HepG2 (cell line): ENCODE measurements around the gene BAZ1A. TPM values are rescaled to one million over a fixed set of nuclear protein-coding genes. Genes with fewer than 3 reads are reported as not detected.
"Not testable (repeated sequence)": the region's sequence is repeated elsewhere in the genome, so short reads cannot be mapped to it uniquely, and the experiment has no call there.

ENCODE experiments used
- ATAC-seq: fragments of 200-7000 bp; cut with Tn5 transposase; 3 replicates; pipeline ENCODE4 v1.9.1; 2020; ENCODE audit warnings: mild to moderate bottlenecking, moderate library complexity
- BruUV-seq: library from RNA; stranded (reverse); fragments of 400-500 nt; replicated peaks from 2 replicates; lab custom pipeline; 2021; lab: Mats Ljungman, UMichigan
- CTCF ChIA-PET: fragments of 300-600 bp; formaldehyde crosslinking; extraction: SDS; loops from one replicate; lab custom pipeline; 2021; ENCODE audit warnings: low total read pairs, inconsistent platforms, low intra/inter-chr PET ratio; lab: Yijun Ruan, JAX
- POLR2A ChIA-PET: fragments of 350-600 bp; sonication (Branson Sonifier 250); formaldehyde crosslinking; loops from one replicate; lab custom pipeline; 2020; ENCODE audit warnings: antibody characterized with exemption, inconsistent platforms; lab: Yijun Ruan, JAX
- DNase-seq: peaks from one replicate; pipeline ENCODE4 v3.0.0-alpha.2; 2015; ENCODE audit warnings: low spot score
- FAIRE-seq: peaks from 3 replicates; lab custom pipeline; 2011; peaks lifted over from hg19 to GRCh38; lab: Jason Lieb, UNC
- H2AFZ ChIP-seq: one replicate; pipeline ENCODE4 v1.6.1; 2011; ENCODE audit warnings: low read length, inconsistent platforms
- H3K27ac ChIP-seq: fragments of 300-600 bp; 3 replicates; pipeline ENCODE4 v1.8.0; 2011; ENCODE audit warnings: mixed run types, mild to moderate bottlenecking, mixed read lengths, low read length, inconsistent platforms; ENCODE audit not compliant: insufficient read depth; ENCODE audit errors: extremely low read length
- H3K27me3 ChIP-seq, 2 experiments: fragments of 200-600 bp in 1 of 2; 2 replicates in 1 of 2; 3 replicates in 1 of 2; pipeline versions ENCODE4 v1.6.0 to v1.8.0; 2011; ENCODE audit warnings: low read length in 2 of 2, mild to moderate bottlenecking in 2 of 2, moderate library complexity in 2 of 2, inconsistent platforms in 1 of 2; ENCODE audit not compliant: insufficient read depth in 2 of 2, control insufficient read depth in 1 of 2
- H3K36me3 ChIP-seq, 2 experiments: fragments of 200-600 bp in 1 of 2; replicated peaks in 1 of 2; 2 replicates in 1 of 2; 3 replicates in 1 of 2; pipeline versions ENCODE4 v1.5.1 to v1.8.0; 2011; ENCODE audit warnings: low read length in 2 of 2, inconsistent platforms in 1 of 2; ENCODE audit not compliant: insufficient read depth in 2 of 2, control insufficient read depth in 1 of 2
- H3K4me1 ChIP-seq: 2 replicates; pipeline ENCODE4 v1.5.1; 2012; ENCODE audit warnings: low read length, inconsistent platforms; ENCODE audit not compliant: insufficient read depth
- H3K4me2 ChIP-seq: 2 replicates; pipeline ENCODE4 v1.6.0; 2011; ENCODE audit warnings: low read depth, low read length, inconsistent platforms
- H3K4me3 ChIP-seq, 3 experiments: fragments of 200-600 bp in 1 of 3; sonication (generic), shearing (Covaris generic) in 1 of 3; replicated peaks in 1 of 3; 2 replicates each; pipeline ENCODE4 v1.5.1; 2011 to 2016; ENCODE audit warnings: low read length in 3 of 3, inconsistent platforms in 2 of 3, low read depth in 2 of 3, mild to moderate bottlenecking in 2 of 3, control low read depth in 1 of 3, mixed read lengths in 1 of 3; ENCODE audit not compliant: insufficient read depth in 1 of 3
- H3K79me2 ChIP-seq: one replicate; pipeline ENCODE4 v1.6.1; 2011; ENCODE audit warnings: low read length, inconsistent platforms; ENCODE audit not compliant: insufficient read depth
- H3K9ac ChIP-seq: 2 replicates; pipeline ENCODE4 v1.6.0; 2011; ENCODE audit warnings: mild to moderate bottlenecking, low read depth, low read length, inconsistent platforms; ENCODE audit not compliant: insufficient read depth
- H3K9me3 ChIP-seq: 2 replicates; pipeline ENCODE4 v1.5.1; 2012; ENCODE audit warnings: mild to moderate bottlenecking, low read length
- H4K20me1 ChIP-seq: 2 replicates; pipeline ENCODE4 v1.6.0; 2011; ENCODE audit warnings: inconsistent platforms, mild to moderate bottlenecking, low read length, moderate library complexity; ENCODE audit not compliant: insufficient read depth
- ATF7 ChIP-seq, 2 experiments: fragments of 450-650 bp in 1 of 2; sonication (generic) in 1 of 2; formaldehyde crosslinking in 1 of 2; IDR thresholded peaks; 2 replicates each; pipeline versions ENCODE4 v1.4.0 to v1.6.1; 2016 to 2020; ENCODE audit warnings: antibody characterized with exemption in 1 of 2, mild to moderate bottlenecking in 1 of 2, missing genetic modification reagents in 1 of 2
- CREB1 ChIP-seq, 2 experiments: fragments of 450-650 bp in 1 of 2; IDR thresholded peaks; 2 replicates each; pipeline ENCODE4 v1.6.1; 2016 to 2017; ENCODE audit warnings: control low read depth in 1 of 2, mild to moderate bottlenecking in 1 of 2, missing compliant biosample characterization in 1 of 2, missing genetic modification characterization in 1 of 2
- MAFF ChIP-seq: IDR thresholded peaks from 2 replicates; pipeline ENCODE4 v1.6.1; 2011; ENCODE audit warnings: low read depth, low read length, improper control_type of control experiment
- MAFK ChIP-seq, 2 experiments: IDR thresholded peaks in 1 of 2; conservative IDR thresholded peaks in 1 of 2; 2 replicates each; pipeline ENCODE4 v1.6.1; 2011; ENCODE audit warnings: improper control_type of control experiment in 2 of 2, low read length in 2 of 2
- SMARCC2 ChIP-seq: fragments of 450-650 bp; IDR thresholded peaks from 2 replicates; pipeline ENCODE4 v1.6.1; 2017; ENCODE audit warnings: antibody characterized with exemption, mild to moderate bottlenecking
- TEAD2 ChIP-seq: sonication (generic); formaldehyde crosslinking; IDR thresholded peaks from 2 replicates; pipeline ENCODE4 v1.9.0; 2021; ENCODE audit warnings: missing genetic modification reagents
- TRAFD1 ChIP-seq: sonication (generic); formaldehyde crosslinking; IDR thresholded peaks from 2 replicates; pipeline ENCODE4 v1.5.1; 2020; ENCODE audit warnings: missing genetic modification reagents, mild to moderate bottlenecking, borderline replicate concordance
- ZNF780A ChIP-seq: sonication (generic); formaldehyde crosslinking; IDR thresholded peaks from 2 replicates; pipeline ENCODE4 v1.8.0; 2022; ENCODE audit warnings: mild to moderate bottlenecking, missing genetic modification reagents, moderate library complexity
- WGBS: methylation state at CpG from one replicate; pipeline ENCODE4 v1.1.6; 2017; ENCODE audit warnings: low lambda C conversion rate; 5-methylcytosine and 5-hydroxymethylcytosine counted together
- in situ Hi-C: cut with HindIII; loops from 2 replicates; pipeline ENCODE4 v1.10.0; 2017; ENCODE audit warnings: low pct_unique_long_range_greater_than_20kb; ENCODE audit not compliant: extremely low pct_ligation_motif_present
- intact Hi-C: fragments of 100-400 bp; cut with micrococcal nuclease; formaldehyde crosslinking; loops from one replicate; pipeline ENCODE4 v1.10.0; 2022; ENCODE audit not compliant: unreplicated experiment
- polyA plus RNA-seq, 8 experiments: library from polyadenylated mRNA; depleted of rRNA in 3 of 8; stranded (reverse) in 7 of 8; unstranded in 1 of 8; fragments of >200 nt; fragmentation: Illumina TruSeq in 4 of 8; extraction: Trizol in 4 of 8; gene quantifications; 2 replicates each; pipeline versions ENCODE4 v1.2.1 to v1.2.3, GENCODE V29; 2011 to 2016; ENCODE audit warnings: low read depth in 4 of 8, missing spikeins in 1 of 8, mixed read lengths in 1 of 8; ENCODE audit not compliant: insufficient read depth in 1 of 8
- total RNA-seq, 5 experiments: library from RNA; depleted of rRNA; stranded (reverse); fragments of >200 nt; fragmentation: Illumina TruSeq; extraction: Trizol; gene quantifications; 2 replicates each; pipeline ENCODE4 v1.2.3, GENCODE V29; 2016; ENCODE audit warnings: low read depth in 1 of 5

BAZ1A gene
- total and polyA plus RNA-seq, 2 of the 13 experiments (the other 11 are each of a cell fraction or from before 2014, with no cell fraction given): 20.9 to 56.8 TPM

- Histone ChIP-seq H3K4me3 (no peak overlapping the region), H3K9me3 (no peaks in the 10 kb centered on the region), H3K27ac (no peak overlapping the region), H3K4me2 (no peak overlapping the region), H2AFZ (no peak overlapping the region), H4K20me1 (no peaks in the 10 kb centered on the region), H3K27me3 (no peaks in the 10 kb centered on the region), H3K79me2 (no peaks in the 10 kb centered on the region), H3K4me1 (peaks cover 7% of the 10 kb centered on the region; the same call in 1 of the 2 replicates), H3K36me3 (no peaks in the 10 kb centered on the region), H3K9ac (no peak overlapping the region)
- ChIA-PET CTCF (no interaction called here), POLR2A (no interaction called here)
- BruUV-seq: no TSS peak
- DNase-seq: no peak
- in situ Hi-C loops (no loop called here), intact Hi-C loops (no loop called here)
- 93% methylated on average over 1 of the region's 1 CpG for WGBS
- no peak for ATAC-seq
- TF ChIP-seq TEAD2 (CRISPR knock-in tag) (no peak), MAFF (peak; percentile 98), ZNF780A (no peak), MAFK (conservative IDR thresholded peaks at IDR 0.05 in 1 of 2, IDR thresholded peaks at IDR 0.05 in 1 of 2; ENCODE audit: low read length in 2 of 2) (peak; percentile 99), TRAFD1 (CRISPR knock-in tag) (no peak), SMARCC2 (no peak)
- FAIRE-seq: no peak
Measured at GRCh38 chr14:34741840-34742239, 133.3 kb downstream of the BAZ1A start.

GRCh38 chr14:34740139-34740538 is 135.0 kb downstream of the BAZ1A start:
- H3K27ac ChIP-seq; H4K20me1 ChIP-seq; CTCF ChIA-PET; intact Hi-C loops; POLR2A ChIA-PET; DNase-seq; H3K36me3 ChIP-seq; H3K4me2 ChIP-seq; H3K4me1 ChIP-seq; ATAC-seq; H3K27me3 ChIP-seq; H2AFZ ChIP-seq; H3K9me3 ChIP-seq; H3K4me3 ChIP-seq; H3K79me2 ChIP-seq; in situ Hi-C loops; H3K9ac ChIP-seq; FAIRE-seq; BruUV-seq; TF ChIP-seq CREB1, ATF7 (CRISPR knock-in tag; IDR thresholded peaks at IDR 0.05): not testable (repeated sequence)
- WGBS: 16% methylated on average over 6 of the region's 6 CpGs
- TF ChIP-seq CREB1 (IDR thresholded peaks at IDR 0.05) (peak; percentile 67), ATF7 (IDR thresholded peaks at IDR 0.05) (peak; percentile 81)

GRCh38 chr14:34737079-34737478 is 138.1 kb downstream of the BAZ1A start:
- BruUV-seq, H3K9ac ChIP-seq, FAIRE-seq, H4K20me1 ChIP-seq, H3K4me3 ChIP-seq, in situ Hi-C loops, DNase-seq, H3K9me3 ChIP-seq, H3K79me2 ChIP-seq, H3K27ac ChIP-seq, POLR2A ChIA-PET, H3K27me3 ChIP-seq, intact Hi-C loops, H3K4me2 ChIP-seq, H2AFZ ChIP-seq, H3K36me3 ChIP-seq, CTCF ChIA-PET, ATAC-seq: not testable (repeated sequence)
- H3K4me1 ChIP-seq: peaks cover 11% of the 10 kb centered on the region
- WGBS: 48% methylated on average over 4 of the region's 4 CpGs
